H1 (cell line): ENCODE results near the gene GUCY1B1. TPM values are rescaled to one million over a fixed set of nuclear protein-coding genes. Genes with fewer than 3 reads are reported as not detected.
A peak's percentile ranks its signal among the peaks of the same experiment; 100 is the strongest.

Experiments used
- CTCF ChIA-PET: fragments of 300-600 bp; sonication (Branson Sonifier 250); formaldehyde crosslinking; loops from one replicate; lab custom pipeline; 2021; ENCODE audit not compliant: partially characterized antibody; lab: Charles Lee
- POLR2A ChIA-PET: fragments of 300-600 bp; sonication (Branson Sonifier 250); formaldehyde crosslinking; loops from one replicate; lab custom pipeline; 2021; ENCODE audit warnings: inconsistent platforms; ENCODE audit not compliant: partially characterized antibody; lab: Charles Lee
- DNase-seq, 2 experiments: peaks; one replicate each; pipeline versions ENCODE4 v3.0.0 to v3.0.0-alpha.2; 2010 to 2022; ENCODE audit warnings: low spot score in 2 of 2, low read depth in 1 of 2, mixed read lengths in 1 of 2
- FAIRE-seq: peaks from 2 replicates; lab custom pipeline; 2011; peaks lifted over from hg19 to GRCh38; lab: Jason Lieb, UNC
- H2AFZ ChIP-seq: 2 replicates; pipeline ENCODE4 v1.8.1; 2012; ENCODE audit warnings: low read length, inconsistent platforms
- H2AK5ac ChIP-seq: 2 replicates; pipeline ENCODE4 v1.6.1; 2013; ENCODE audit warnings: low read depth, low read length
- H2BK120ac ChIP-seq: replicated peaks from 2 replicates; pipeline ENCODE3; 2013; ENCODE audit warnings: low read depth, low read length, inconsistent platforms
- H2BK12ac ChIP-seq: 2 replicates; pipeline ENCODE4 v1.6.1; 2013; ENCODE audit warnings: low read depth, low read length
- H2BK15ac ChIP-seq: 2 replicates; pipeline ENCODE4 v1.6.1; 2013; ENCODE audit warnings: low read length
- H2BK20ac ChIP-seq: 2 replicates; pipeline ENCODE4 v1.6.1; 2013; ENCODE audit warnings: low read length
- H2BK5ac ChIP-seq: 2 replicates; pipeline ENCODE4 v1.6.1; 2013; ENCODE audit warnings: low read depth, low read length
- H3K14ac ChIP-seq: 2 replicates; pipeline ENCODE4 v1.6.1; 2013; ENCODE audit warnings: inconsistent platforms; ENCODE audit not compliant: insufficient read length
- H3K18ac ChIP-seq: 2 replicates; pipeline ENCODE4 v1.6.1; 2013; ENCODE audit warnings: low read length; ENCODE audit errors: extremely low read depth
- H3K23ac ChIP-seq: 2 replicates; pipeline ENCODE4 v1.6.1; 2013; ENCODE audit warnings: inconsistent platforms; ENCODE audit not compliant: insufficient read length
- H3K23me2 ChIP-seq: 2 replicates; pipeline ENCODE4 v1.6.1; 2013; ENCODE audit warnings: low read depth, low read length
- H3K27ac ChIP-seq: 2 replicates; pipeline ENCODE4 v1.6.1; 2011; ENCODE audit warnings: low read depth, low read length, inconsistent platforms
- H3K27me3 ChIP-seq, 4 experiments: replicated peaks in 1 of 4; 1 replicate in 1 of 4; 2 replicates in 3 of 4; pipeline versions ENCODE4 v1.6.1 to v1.8.1; 2011 to 2013; ENCODE audit warnings: low read length in 3 of 4, mild to moderate bottlenecking in 3 of 4, inconsistent platforms in 2 of 4, mixed read lengths in 2 of 4, moderate library complexity in 1 of 4; ENCODE audit not compliant: control insufficient read depth in 3 of 4, insufficient read depth in 3 of 4; ENCODE audit errors: extremely low read depth in 1 of 4
- H3K36me3 ChIP-seq, 4 experiments: 2 replicates each; pipeline versions ENCODE4 v1.6.1 to v1.8.1; 2011 to 2013; ENCODE audit warnings: mild to moderate bottlenecking in 4 of 4, low read length in 3 of 4, moderate library complexity in 2 of 4, control low read depth in 1 of 4, inconsistent platforms in 1 of 4; ENCODE audit not compliant: insufficient read depth in 4 of 4, control insufficient read depth in 2 of 4
- H3K4ac ChIP-seq: replicated peaks from 2 replicates; pipeline ENCODE3; 2013; ENCODE audit warnings: low read length, low read depth, mixed read lengths, inconsistent platforms; ENCODE audit not compliant: insufficient read length
- H3K4me1 ChIP-seq, 4 experiments: replicated peaks in 1 of 4; 1 replicate in 1 of 4; 2 replicates in 3 of 4; pipeline versions ENCODE4 v1.6.1 to v1.8.1; 2011 to 2013; ENCODE audit warnings: low read length in 3 of 4, inconsistent platforms in 2 of 4, mixed read lengths in 1 of 4; ENCODE audit not compliant: insufficient read depth in 4 of 4, control insufficient read depth in 3 of 4
- H3K4me2 ChIP-seq, 2 experiments: 2 replicates each; pipeline versions ENCODE4 v1.6.1 to v1.8.1; 2011 to 2013; ENCODE audit warnings: low read depth in 2 of 2, low read length in 2 of 2, control low read depth in 1 of 2, inconsistent platforms in 1 of 2, mild to moderate bottlenecking in 1 of 2; ENCODE audit not compliant: insufficient read depth in 1 of 2
- H3K4me3 ChIP-seq, 4 experiments: fragments of 200-600, 300-600 bp in 1 of 4; sonication (generic), shearing (Covaris generic), sonication (Bioruptor Twin) in 1 of 4; 2 replicates each; pipeline versions ENCODE4 v1.5.1 to v1.8.1; 2011 to 2016; ENCODE audit warnings: low read length in 4 of 4, low read depth in 3 of 4, control low read depth in 2 of 4, inconsistent platforms in 2 of 4, mild to moderate bottlenecking in 2 of 4, mixed read lengths in 1 of 4, moderate library complexity in 1 of 4; ENCODE audit not compliant: insufficient read depth in 2 of 4; ENCODE audit errors: extremely low read depth in 1 of 4
- H3K56ac ChIP-seq: replicated peaks from 2 replicates; pipeline ENCODE3; 2013; ENCODE audit warnings: low read depth, mild to moderate bottlenecking, mixed read lengths, low read length, inconsistent platforms; ENCODE audit not compliant: insufficient read length
- H3K79me1 ChIP-seq: 2 replicates; pipeline ENCODE4 v1.6.1; 2013; ENCODE audit warnings: low read depth, low read length, control low read depth
- H3K79me2 ChIP-seq, 2 experiments: 2 replicates each; pipeline versions ENCODE4 v1.6.1 to v1.8.1; 2012 to 2013; ENCODE audit warnings: low read length in 2 of 2, mild to moderate bottlenecking in 2 of 2, inconsistent platforms in 1 of 2; ENCODE audit not compliant: insufficient read depth in 2 of 2, control insufficient read depth in 1 of 2
- H3K9ac ChIP-seq, 4 experiments: replicated peaks in 1 of 4; 1 replicate in 1 of 4; 2 replicates in 3 of 4; pipeline versions ENCODE4 v1.6.1 to v1.8.1; 2011 to 2013; ENCODE audit warnings: low read depth in 3 of 4, low read length in 3 of 4, control low read depth in 2 of 4, mild to moderate bottlenecking in 2 of 4, moderate library complexity in 2 of 4, inconsistent platforms in 1 of 4; ENCODE audit errors: extremely low read depth in 1 of 4
- H3K9me3 ChIP-seq, 2 experiments: 2 replicates each; pipeline versions ENCODE4 v1.6.1 to v1.8.1; 2012 to 2013; ENCODE audit warnings: mild to moderate bottlenecking in 2 of 2, moderate library complexity in 2 of 2, control low read depth in 1 of 2, inconsistent platforms in 1 of 2, low read depth in 1 of 2, low read length in 1 of 2, mixed read lengths in 1 of 2; ENCODE audit not compliant: insufficient read depth in 2 of 2
- H4K20me1 ChIP-seq, 2 experiments: replicated peaks in 1 of 2; 2 replicates each; pipeline versions ENCODE3 to v1.8.1; 2011 to 2013; ENCODE audit warnings: inconsistent platforms in 2 of 2, low read length in 2 of 2, mild to moderate bottlenecking in 1 of 2; ENCODE audit not compliant: insufficient read depth in 2 of 2, control insufficient read depth in 1 of 2
- H4K5ac ChIP-seq: 2 replicates; pipeline ENCODE4 v1.6.1; 2013; ENCODE audit warnings: low read length, low read depth, mixed read lengths, inconsistent platforms; ENCODE audit not compliant: insufficient read length
- H4K8ac ChIP-seq: 2 replicates; pipeline ENCODE4 v1.8.0; 2013; ENCODE audit warnings: mild to moderate bottlenecking, moderate library complexity, low read length, inconsistent platforms; ENCODE audit not compliant: insufficient read depth; ENCODE audit errors: extremely low read depth
- H4K91ac ChIP-seq: replicated peaks from 2 replicates; pipeline ENCODE3; 2013; ENCODE audit warnings: low read length, mixed read lengths, inconsistent platforms; ENCODE audit not compliant: insufficient read length
- HDAC6 ChIP-seq: IDR thresholded peaks from one replicate; pipeline ENCODE4 v1.7.1; 2012; ENCODE audit warnings: low read depth, mild to moderate bottlenecking, inconsistent platforms, low read length, moderate library complexity
- KDM4A ChIP-seq: IDR thresholded peaks from one replicate; pipeline ENCODE4 v1.7.1; 2012; ENCODE audit warnings: low read depth, mild to moderate bottlenecking, moderate library complexity, low read length, inconsistent platforms; ENCODE audit not compliant: severe bottlenecking
- SP1 ChIP-seq: IDR thresholded peaks from 2 replicates; pipeline ENCODE4 v1.6.1; 2011; ENCODE audit warnings: low read depth, low read length
- WGBS, 2 experiments: shearing (Covaris generic) in 1 of 2; methylation state at CpG; one replicate each; pipeline versions ENCODE4 v1.1.6 to v1.1.7; 2013 to 2015; ENCODE audit warnings: low lambda C conversion rate in 2 of 2, mixed read lengths in 2 of 2, inconsistent platforms in 1 of 2, low coverage in 1 of 2, missing lambda C conversion rate in 1 of 2; ENCODE audit not compliant: insufficient replicate concordance in 2 of 2, insufficient coverage in 1 of 2, insufficient read length in 1 of 2; ENCODE audit errors: extremely low coverage in 1 of 2, missing lambda C conversion rate in 1 of 2; 5-methylcytosine and 5-hydroxymethylcytosine counted together
- polyA plus RNA-seq, 7 experiments: library from polyadenylated mRNA; depleted of rRNA in 3 of 7; stranded (reverse) in 5 of 7; unstranded in 2 of 7; fragments of >200 nt in 5 of 7; fragments of 200-250 nt in 2 of 7; gene quantifications; 1 replicate in 5 of 7; 2 replicates in 1 of 7; 4 replicates in 1 of 7; pipeline versions ENCODE4 v1.2.1 to v1.2.3, GENCODE V29; 2011 to 2013; ENCODE audit warnings: missing spikeins in 2 of 7, mixed read lengths in 2 of 7
- total RNA-seq: library from RNA; stranded (reverse); fragmentation: NEBNext Ultra II Directional; extraction: Animal tissue kit (Norgen Biotek cat#: 25700); gene quantifications from 2 replicates; pipeline ENCODE4 v1.2.1, GENCODE V29; 2021

Gene GUCY1B1
- total and polyA plus RNA-seq, 2 of the 8 experiments (the other 6 are each of a cell fraction or from before 2014, with no cell fraction given) = 1.5 to 2.9 TPM

- CTCF ChIA-PET = interaction anchor here (0.7 to 1.7 kb wide), 2 partner anchors 13 to 1601 kb away, joined by 3 to 5 read pairs; no protein-coding TSS in a partner anchor
- H2AFZ ChIP-seq = no peak overlapping the region
Measured at GRCh38 chr4:155820887-155821518, 62.2 kb downstream of the GUCY1B1 start.

More at GRCh38 chr4:155820887-155821518, 62.2 kb downstream of the GUCY1B1 start:
- Histone ChIP-seq H3K56ac (no peak overlapping the region), H3K14ac (no peak overlapping the region), H3K23me2 (no peaks in the 10 kb centered on the region), H3K9ac (no peak overlapping the region), H3K36me3 (no peaks in the 10 kb centered on the region), H3K9me3 (no peaks in the 10 kb centered on the region), H3K4me1 (peaks cover 0 to 3% (median 1%) of the 10 kb centered on the region in 4 experiments; a peak in 1 of 7 replicates), H2BK15ac (no peak overlapping the region; the same call in 1 of the 2 replicates), H2BK20ac (peak overlapping the region; percentile 56; the same call in 1 of the 2 replicates), H4K5ac (no peak overlapping the region), H4K20me1 (no peaks in the 10 kb centered on the region), H2AK5ac (no peak overlapping the region), H3K27me3 (no peaks in the 10 kb centered on the region), H2BK5ac (no peak overlapping the region), H3K4me3 (no peak overlapping the region), H2BK120ac (no peak overlapping the region), H4K8ac (no peak overlapping the region), H3K18ac (no peak overlapping the region; the same call in 1 of the 2 replicates), H3K4me2 (no peak overlapping the region; a peak in 1 of 4 replicates), H3K79me2 (no peaks in the 10 kb centered on the region), H3K23ac (no peak overlapping the region), H3K27ac (no peak overlapping the region), H3K79me1 (no peaks in the 10 kb centered on the region), H2BK12ac (no peak overlapping the region), H4K91ac (no peak overlapping the region), H3K4ac (no peak overlapping the region)
- WGBS, 2 experiments = 90% methylated on average over 4 of the region's 4 CpGs; no CpG with 5 or more reads in 1 of the 2 experiments
- TF ChIP-seq SP1 (no peak), HDAC6 (no peak), KDM4A (no peak)
- FAIRE-seq = no peak
- no peak for DNase-seq
- POLR2A ChIA-PET = no interaction called here
